ENCODE measurements around the gene RPL41.
"Not testable (repeated sequence)": the region's sequence is repeated elsewhere in the genome, so short reads cannot be mapped to it uniquely, and the experiment has no call there.

- not testable (repeated sequence) for TF ChIP-seq EZH2 (IDR thresholded peaks at IDR 0.05; ENCODE audit: low read length, unreplicated experiment); EZH2phosphoT487 (IDR thresholded peaks at IDR 0.05; ENCODE audit: borderline replicate concordance, low read length)
Observed at GRCh38 chr12:56117082-56117706, 761 bp downstream of the RPL41 start.
